GM19351 (cell line): ENCODE measurements around the gene AKAP17A.
"Not testable (repeated sequence)": the region's sequence is repeated elsewhere in the genome, so short reads cannot be mapped to it uniquely, and the experiment has no call there.

Experiments used
- ATAC-seq: cut with Tn5 transposase; IDR thresholded peaks from one replicate; pipeline ENCODE4 v1.9.1; 2021; ENCODE audit warnings: mild to moderate bottlenecking, moderate library complexity; ENCODE audit not compliant: unreplicated experiment

AKAP17A gene

GRCh38 chrX:1601768-1602085 is 10.3 kb downstream of the AKAP17A start:
- no peak for ATAC-seq

DNA sequence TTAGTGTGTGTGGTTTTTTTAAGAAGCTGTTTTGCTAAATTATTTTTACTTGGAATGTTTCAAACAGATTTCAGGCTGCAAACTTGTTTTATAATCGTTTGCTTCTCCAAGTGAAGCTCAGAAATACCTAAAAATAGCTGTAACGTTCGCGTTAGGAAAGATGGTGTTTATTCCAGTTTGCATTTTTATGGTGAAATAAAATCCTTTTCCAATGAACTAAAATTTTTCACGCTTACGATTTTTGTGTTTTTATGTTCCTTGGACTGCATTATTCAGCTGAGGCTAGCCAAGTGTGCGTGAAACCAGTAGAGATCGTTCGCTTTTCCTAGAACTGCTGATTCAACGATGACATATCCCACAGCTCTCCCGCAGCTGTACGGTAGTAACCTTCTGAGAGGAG is 10.9 kb downstream of the AKAP17A start:
- ATAC-seq = no peak

DNA sequence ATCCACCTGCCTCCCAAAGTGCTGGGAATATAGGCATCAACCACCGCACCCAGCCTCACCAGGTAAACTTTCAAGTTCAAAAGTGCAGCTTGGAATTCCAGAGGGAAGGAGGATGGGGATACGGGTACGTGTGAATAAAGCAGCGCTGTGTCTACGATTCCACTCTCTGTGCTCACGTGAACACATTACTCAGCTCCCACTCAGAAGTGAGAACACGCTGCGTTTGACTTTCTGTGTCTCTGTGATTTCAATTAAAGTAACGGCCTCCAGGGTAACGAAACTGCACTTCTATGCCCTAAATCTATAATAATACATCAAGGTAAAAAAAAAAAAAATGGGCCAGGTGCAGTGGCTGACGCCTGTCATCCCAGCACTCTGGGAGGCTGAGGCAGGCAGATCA is 15.1 kb downstream of the AKAP17A start:
- ATAC-seq = no peak

DNA sequence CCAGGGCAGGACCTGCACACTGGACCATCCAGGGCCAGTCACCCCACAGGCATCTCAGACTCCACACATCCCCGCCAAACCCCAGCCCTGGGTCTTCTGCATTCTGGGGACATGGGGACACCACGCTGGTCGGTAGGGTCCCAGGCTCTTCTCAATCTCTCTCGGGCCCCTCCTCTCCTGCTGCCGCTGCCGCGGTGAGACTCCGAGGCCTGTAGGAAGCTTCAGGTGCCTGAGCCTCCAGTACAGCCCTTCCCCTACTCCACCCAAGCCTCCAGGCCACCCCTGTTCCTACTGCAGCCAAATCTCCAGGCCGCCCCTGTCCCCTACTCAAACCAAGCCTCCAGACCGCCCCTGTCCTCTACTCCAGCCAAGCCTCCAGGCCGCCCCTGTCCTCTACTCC is 17.9 kb downstream of the AKAP17A start:
- no peak for ATAC-seq

DNA sequence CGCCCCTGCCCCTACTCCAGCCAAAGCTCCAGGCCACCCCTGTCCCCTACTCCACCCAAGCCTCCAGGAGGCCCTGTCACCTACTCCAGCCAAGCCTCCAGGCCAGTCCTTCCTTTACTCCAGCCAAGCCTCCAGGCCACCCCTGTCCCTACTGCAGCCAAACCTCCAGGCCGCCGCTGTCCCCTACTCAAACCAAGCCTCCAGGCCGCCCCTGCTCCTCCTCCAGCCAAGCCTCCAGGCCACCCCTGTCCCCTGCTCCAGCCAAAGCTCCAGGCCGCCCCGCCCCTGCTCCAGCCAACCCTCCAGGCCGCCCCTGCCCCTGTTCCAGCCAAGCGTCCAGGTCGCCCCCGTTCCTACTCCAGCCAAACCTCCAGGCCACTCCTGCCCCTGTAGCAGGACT is 18.4 kb downstream of the AKAP17A start:
- no peak for ATAC-seq

- ATAC-seq = no peak
These were observed 18.8 kb downstream of the AKAP17A start for GRCh38 chrX:1610166-1610565.

- no peak for ATAC-seq
These were observed 19.3 kb downstream of the AKAP17A start for GRCh38 chrX:1610736-1611135.

GRCh38 chrX:1612641-1613286 is 21.4 kb downstream of the AKAP17A start:
- no peak for ATAC-seq

GRCh38 chrX:1614927-1615326 is 23.5 kb downstream of the AKAP17A start, which contains the start of gene ASMT:
Gene ASMT, plus strand, starts transcription at chrX:1615059. Its CDS starts 141 bp downstream, at chrX:1615200.
- ATAC-seq = no peak

GRCh38 chrX:1618689-1619088 is 27.3 kb downstream of the AKAP17A start:
- no peak for ATAC-seq

GRCh38 chrX:1623691-1624090 is 32.3 kb downstream of the AKAP17A start:
- ATAC-seq = no peak

DNA sequence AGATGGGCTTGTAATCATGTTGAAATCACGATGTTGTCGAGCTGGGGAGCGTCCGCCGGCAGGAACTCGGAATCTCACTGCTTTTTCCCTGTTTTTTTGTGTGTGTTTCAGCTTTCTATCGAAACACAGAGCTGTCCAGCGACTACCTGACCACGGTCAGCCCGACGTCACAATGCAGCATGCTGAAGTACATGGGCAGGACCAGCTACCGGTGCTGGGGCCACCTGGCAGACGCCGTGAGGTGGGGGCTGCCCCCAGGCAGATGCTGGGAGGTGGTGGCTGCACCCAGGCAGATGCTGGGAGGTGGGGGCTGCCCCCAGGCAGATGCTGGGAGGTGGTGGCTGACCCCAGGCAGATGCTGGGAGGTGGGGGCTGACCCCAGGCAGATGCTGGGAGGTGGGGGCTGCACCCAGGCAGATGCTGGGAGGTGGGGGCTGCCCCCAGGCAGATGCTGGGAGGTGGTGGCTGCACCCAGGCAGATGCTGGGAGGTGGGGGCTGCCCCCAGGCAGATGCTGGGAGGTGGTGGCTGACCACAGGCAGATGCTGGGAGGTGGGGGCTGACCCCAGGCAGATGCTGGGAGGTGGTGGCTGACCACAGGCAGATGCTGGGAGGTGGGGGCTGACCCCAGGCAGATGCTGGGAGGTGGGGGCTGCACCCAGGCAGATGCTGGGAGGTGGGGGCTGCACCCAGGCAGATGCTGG is 32.9 kb downstream of the AKAP17A start:
- ATAC-seq = not testable (repeated sequence)

GRCh38 chrX:1624861-1625215 is 33.4 kb downstream of the AKAP17A start:
- not testable (repeated sequence) for ATAC-seq

GRCh38 chrX:1629244-1629643 is 37.8 kb downstream of the AKAP17A start:
- no peak for ATAC-seq

GRCh38 chrX:1646009-1646408 is 54.6 kb downstream of the AKAP17A start:
- no peak for ATAC-seq

GRCh38 chrX:1649621-1650020 is 58.2 kb downstream of the AKAP17A start:
- no peak for ATAC-seq
